ENCODE data around the gene OTP. TPM values are rescaled to one million over a fixed set of nuclear protein-coding genes. Genes with fewer than 3 reads are reported as not detected.

The OTP gene
- total and polyA plus RNA-seq, 4 donors, result not detected

- Histone ChIP-seq H3K9ac (ENCODE audit: low read depth in 1 of 2, low read length in 2 of 2) (no peak overlapping the region), H3K9me3 (ENCODE audit: control insufficient read depth in 4 of 4, low read length in 3 of 4) (peaks cover 0 to 26% (median 4%) of the 10 kb centered on the region in 4 donors), H3K36me3 (ENCODE audit: control insufficient read depth in 4 of 4, insufficient read depth in 3 of 4, low read depth in 1 of 4, low read length in 3 of 4) (no peaks in the 10 kb centered on the region), H3K4me3 (ENCODE audit: low read depth in 1 of 3, low read length in 3 of 3) (peak overlapping the region in 2 of 3 donors; percentile 17 to 58), H3K27ac (ENCODE audit: low read depth in 1 of 2, low read length in 2 of 2) (no peak overlapping the region), H3K27me3 (ENCODE audit: control insufficient read depth in 4 of 4, insufficient read depth in 4 of 4, low read length in 3 of 4) (peaks cover 6 to 49% (median 31%) of the 10 kb centered on the region in 4 donors), H3K4me1 (ENCODE audit: control insufficient read depth in 4 of 4, insufficient read depth in 4 of 4, low read length in 3 of 4) (peaks cover 12 to 21% (median 16%) of the 10 kb centered on the region in 4 donors)
- no peak for TF ChIP-seq JUND (IDR thresholded peaks at IDR 0.05)
- TF ChIP-seq YY1 (IDR thresholded peaks at IDR 0.05), result peak; percentile 16
- 4% methylated on average over 65 of the region's 65 CpGs for WGBS
- no peak for DNase-seq (ENCODE audit: low spot score)
Measured at GRCh38 chr5:77630114-77630680, 8.3 kb downstream of the OTP start.

GRCh38 chr5:77629509-77630113 is 8.9 kb downstream of the OTP start:
- no peak for DNase-seq (ENCODE audit: low spot score)
- no peak overlapping the region for H3K27ac ChIP-seq (ENCODE audit: low read depth in 1 of 2, low read length in 2 of 2)
- TF ChIP-seq HNF4G (IDR thresholded peaks at IDR 0.05) (no peak), FOXA2 (IDR thresholded peaks at IDR 0.05) (no peak), CTCF (IDR thresholded peaks at IDR 0.05; ENCODE audit: low read depth, low read length, missing input control) (no peak), REST (IDR thresholded peaks at IDR 0.05) (no peak), JUND (IDR thresholded peaks at IDR 0.05) (no peak), MAX (IDR thresholded peaks at IDR 0.05) (no peak), YY1 (IDR thresholded peaks at IDR 0.05) (no peak), GABPA (IDR thresholded peaks at IDR 0.05 in 1 of 2, conservative IDR thresholded peaks at IDR 0.05 in 1 of 2) (no peak)
- 6% methylated on average over 52 of the region's 52 CpGs for WGBS
- H3K4me1 ChIP-seq (ENCODE audit: control insufficient read depth in 4 of 4, insufficient read depth in 4 of 4, low read length in 3 of 4), result peaks cover 12 to 21% (median 16%) of the 10 kb centered on the region in 4 donors
- H3K9me3 ChIP-seq (ENCODE audit: control insufficient read depth in 4 of 4, low read length in 3 of 4), result peaks cover 0 to 26% (median 4%) of the 10 kb centered on the region in 4 donors
- peak overlapping the region in 1 of 3 donors; percentile 58 for H3K4me3 ChIP-seq (ENCODE audit: low read depth in 1 of 3, low read length in 3 of 3)
- H3K9ac ChIP-seq (ENCODE audit: low read depth in 1 of 2, low read length in 2 of 2), result no peak overlapping the region
- no peaks in the 10 kb centered on the region for H3K36me3 ChIP-seq (ENCODE audit: control insufficient read depth in 4 of 4, insufficient read depth in 3 of 4, low read depth in 1 of 4, low read length in 3 of 4)
- H3K27me3 ChIP-seq (ENCODE audit: control insufficient read depth in 4 of 4, insufficient read depth in 4 of 4, low read length in 3 of 4), result peaks cover 6 to 46% (median 29%) of the 10 kb centered on the region in 4 donors

GRCh38 chr5:77628840-77629508 is 9.5 kb downstream of the OTP start:
- Histone ChIP-seq H3K9ac (ENCODE audit: low read depth in 1 of 2, low read length in 2 of 2) (no peak overlapping the region), H3K36me3 (ENCODE audit: control insufficient read depth in 4 of 4, insufficient read depth in 3 of 4, low read depth in 1 of 4, low read length in 3 of 4) (no peaks in the 10 kb centered on the region), H3K9me3 (ENCODE audit: control insufficient read depth in 4 of 4, low read length in 3 of 4) (peaks cover 0 to 26% (median 4%) of the 10 kb centered on the region in 4 donors), H3K27me3 (ENCODE audit: control insufficient read depth in 4 of 4, insufficient read depth in 4 of 4, low read length in 3 of 4) (peaks cover 6 to 44% (median 28%) of the 10 kb centered on the region in 4 donors), H3K27ac (ENCODE audit: low read depth in 1 of 2, low read length in 2 of 2) (no peak overlapping the region), H3K4me3 (ENCODE audit: low read depth in 1 of 3, low read length in 3 of 3) (no peak overlapping the region), H3K4me1 (ENCODE audit: control insufficient read depth in 4 of 4, insufficient read depth in 4 of 4, low read length in 3 of 4) (peaks cover 12 to 21% (median 16%) of the 10 kb centered on the region in 4 donors)
- WGBS, result 11% methylated on average over 13 of the region's 13 CpGs
- no peak for DNase-seq (ENCODE audit: low spot score)
- TF ChIP-seq SP1 (IDR thresholded peaks at IDR 0.05) (no peak), ZBTB33 (IDR thresholded peaks at IDR 0.05) (no peak), RAD21 (IDR thresholded peaks at IDR 0.05) (no peak), REST (IDR thresholded peaks at IDR 0.05) (no peak), MAX (IDR thresholded peaks at IDR 0.05) (no peak), RXRA (IDR thresholded peaks at IDR 0.05) (no peak), EGR1 (IDR thresholded peaks at IDR 0.05; ENCODE audit: low read depth in 2 of 2) (no peak)
